ENCODE measurements around the gene TNNT2. TPM values are rescaled to one million over a fixed set of nuclear protein-coding genes. Genes with fewer than 3 reads are reported as not detected.

The TNNT2 gene
- total and polyA plus RNA-seq, 12 donors, result 5,905 to 31,279 (median 7,605) TPM

- no peaks in the 10 kb centered on the region for H3K36me3 ChIP-seq
- H3K4me1 ChIP-seq, result no peaks in the 10 kb centered on the region
- H3K27me3 ChIP-seq, result peaks cover 0 to 6% (median 0%) of the 10 kb centered on the region in 7 donors
- no peak overlapping the region for H3K4me3 ChIP-seq
- no peaks in the 10 kb centered on the region for H3K9me3 ChIP-seq
- H3K27ac ChIP-seq, result no peak overlapping the region
- DNase-seq (no peak), ATAC-seq (no peak)
- whole genome bisulfite sequencing, 2 donors, result 84 to 89% methylated on average over 15 of the region's 15 CpGs
- TF ChIP-seq CTCF (IDR thresholded peaks at IDR 0.05), result no peak
- intact Hi-C loops (cut with DNase I), result no loop called here
These were observed 58.8 kb downstream of the TNNT2 start for GRCh38 chr1:201318504-201319340.

GRCh38 chr1:201317551-201317950 is 59.9 kb downstream of the TNNT2 start:
- no peaks in the 10 kb centered on the region for H3K9me3 ChIP-seq
- ATAC-seq (no peak), DNase-seq (no peak)
- no peak overlapping the region for H3K27ac ChIP-seq
- intact Hi-C loops (cut with DNase I), result no loop called here
- H3K4me3 ChIP-seq, result no peak overlapping the region
- no peaks in the 10 kb centered on the region for H3K36me3 ChIP-seq
- H3K27me3 ChIP-seq, result peaks cover 0 to 6% (median 0%) of the 10 kb centered on the region in 7 donors
- TF ChIP-seq CTCF (IDR thresholded peaks at IDR 0.05), result no peak
- no peaks in the 10 kb centered on the region for H3K4me1 ChIP-seq
- 92 to 96% methylated on average over 13 of the region's 13 CpGs for WGBS, 2 donors

GRCh38 chr1:201316556-201316955 is 60.9 kb downstream of the TNNT2 start:
- peaks cover 0 to 6% (median 3%) of the 10 kb centered on the region in 9 donors for H3K4me1 ChIP-seq
- H3K36me3 ChIP-seq, result no peaks in the 10 kb centered on the region
- H3K4me3 ChIP-seq, result no peak overlapping the region
- WGBS, 2 donors, result 95 to 96% methylated on average over 5 of the region's 5 CpGs
- intact Hi-C loops (cut with DNase I), result no loop called here
- H3K27ac ChIP-seq, result no peak overlapping the region
- H3K9me3 ChIP-seq, result no peaks in the 10 kb centered on the region
- ATAC-seq (no peak), DNase-seq (no peak)
- TF ChIP-seq CTCF (IDR thresholded peaks at IDR 0.05), result no peak
- H3K27me3 ChIP-seq, result peaks cover 0 to 7% (median 0%) of the 10 kb centered on the region in 7 donors

- peaks cover 17 to 39% (median 29%) of the 10 kb centered on the region in 9 donors for H3K4me1 ChIP-seq
- no peaks in the 10 kb centered on the region for H3K9me3 ChIP-seq
- intact Hi-C loops (cut with DNase I), result loop anchor here in 1 of 10 donors (5.0 kb wide), 1 partner anchor 34 kb away; no protein-coding TSS in a partner anchor
- no peak for TF ChIP-seq CTCF (IDR thresholded peaks at IDR 0.05)
- H3K27ac ChIP-seq, result no peak overlapping the region
- DNase-seq, result no peak
- no peaks in the 10 kb centered on the region for H3K36me3 ChIP-seq
- ATAC-seq, result no peak
- peaks cover 0 to 12% (median 0%) of the 10 kb centered on the region in 7 donors for H3K27me3 ChIP-seq
- no peak overlapping the region for H3K4me3 ChIP-seq
- 93 to 96% methylated on average over 16 of the region's 16 CpGs for WGBS, 2 donors
These were observed 64.4 kb downstream of the TNNT2 start for GRCh38 chr1:201313086-201313485.

All from heart right ventricle (tissue), 16 donors.